HCT116 (cell line): ENCODE data around the gene SAMD7. TPM values are rescaled to one million over a fixed set of nuclear protein-coding genes. Genes with fewer than 3 reads are reported as not detected.

Experiments used
- ATAC-seq: fragments of 200-7000 bp; cut with Tn5 transposase; 2 replicates; pipeline ENCODE4 v1.9.1; 2020; ENCODE audit warnings: mild to moderate bottlenecking, moderate library complexity
- BruUV-seq: library from RNA; stranded (reverse); fragments of 400-500 nt; replicated peaks from 2 replicates; lab custom pipeline; 2021; lab: Mats Ljungman, UMichigan
- CTCF ChIA-PET: fragments of 300-600 bp; sonication (Branson Sonifier 250); formaldehyde crosslinking; loops from one replicate; lab custom pipeline; 2021; ENCODE audit warnings: antibody characterized with exemption; lab: Charles Lee
- POLR2A ChIA-PET: fragments of 300-600, 350-600 bp; sonication (Branson Sonifier 250); formaldehyde crosslinking; loops from one replicate; lab custom pipeline; 2021; ENCODE audit warnings: antibody characterized with exemption; lab: Charles Lee
- RAD21 ChIA-PET, 2 experiments: fragments of 300-600 bp; sonication (Branson Sonifier 250); formaldehyde crosslinking; loops; one replicate each; lab custom pipeline; 2023; ENCODE audit warnings: low total read pairs in 2 of 2; ENCODE audit not compliant: uncharacterized antibody in 2 of 2, unreplicated experiment in 2 of 2, low non-redundant PET in 1 of 2; lab: Charles Lee
- DNase-seq: peaks from one replicate; pipeline ENCODE4 v3.0.0-alpha.2; 2010; ENCODE audit warnings: low read depth, low spot score
- H2AFZ ChIP-seq: fragments of 200-600 bp; shearing (Covaris generic), sonication (generic); 2 replicates; pipeline ENCODE4 v1.6.1; 2017; ENCODE audit warnings: low read depth, mixed run types, mixed read lengths, antibody characterized with exemption, low read length; ENCODE audit not compliant: poor library complexity, severe bottlenecking
- H3K27ac ChIP-seq: 2 replicates; pipeline ENCODE4 v1.5.1; 2012; ENCODE audit warnings: low read depth, low read length
- H3K27me3 ChIP-seq: fragments of 200-600 bp; sonication (generic); 2 replicates; pipeline ENCODE4 v1.6.1; 2016; ENCODE audit warnings: mixed run types, low read length, mixed read lengths; ENCODE audit not compliant: insufficient read depth
- H3K36me3 ChIP-seq, 2 experiments: fragments of 200-500 bp in 1 of 2; fragments of 200-600 bp in 1 of 2; sonication (Bioruptor generic) in 1 of 2; sonication (generic) in 1 of 2; 2 replicates each; pipeline versions ENCODE4 v1.5.1 to v1.6.1; 2014 to 2016; ENCODE audit warnings: low read length in 2 of 2, inconsistent platforms in 1 of 2, mixed read lengths in 1 of 2, mixed run types in 1 of 2; ENCODE audit not compliant: insufficient read depth in 2 of 2, control insufficient read depth in 1 of 2
- H3K4me1 ChIP-seq, 2 experiments: fragments of 200-600 bp in 1 of 2; sonication (generic) in 1 of 2; 2 replicates each; pipeline versions ENCODE4 v1.5.1 to v1.6.1; 2012 to 2017; ENCODE audit warnings: low read length in 2 of 2, inconsistent platforms in 1 of 2, mild to moderate bottlenecking in 1 of 2, mixed read lengths in 1 of 2, mixed run types in 1 of 2, moderate library complexity in 1 of 2; ENCODE audit not compliant: insufficient read depth in 2 of 2, control insufficient read depth in 1 of 2
- H3K4me2 ChIP-seq: fragments of 200-600 bp; sonication (generic); 2 replicates; pipeline ENCODE4 v1.6.1; 2017; ENCODE audit warnings: mixed run types, low read length, mixed read lengths
- H3K4me3 ChIP-seq, 2 experiments: fragments of 200-600 bp in 1 of 2; sonication (generic) in 1 of 2; replicated peaks in 1 of 2; 2 replicates each; pipeline ENCODE4 v1.5.1; 2011 to 2016; ENCODE audit warnings: low read length in 2 of 2, control low read depth in 1 of 2, low read depth in 1 of 2, mild to moderate bottlenecking in 1 of 2, mixed read lengths in 1 of 2, mixed run types in 1 of 2
- H3K79me2 ChIP-seq: fragments of 200-600 bp; sonication (generic); 2 replicates; pipeline ENCODE4 v1.6.1; 2017; ENCODE audit warnings: mild to moderate bottlenecking, mixed run types, low read length, moderate library complexity, mixed read lengths; ENCODE audit not compliant: insufficient read depth
- H3K9ac ChIP-seq: fragments of 200-600 bp; sonication (generic); 2 replicates; pipeline ENCODE4 v1.6.1; 2016; ENCODE audit warnings: low read length, mixed read lengths
- H3K9me2 ChIP-seq: fragments of 200-600 bp; sonication (generic), shearing (Covaris generic); 2 replicates; pipeline ENCODE4 v1.6.1; 2017; ENCODE audit warnings: mixed run types, mild to moderate bottlenecking, moderate library complexity; ENCODE audit not compliant: insufficient read depth
- H3K9me3 ChIP-seq, 2 experiments: fragments of 200-500 bp in 1 of 2; fragments of 200-600 bp in 1 of 2; sonication (Bioruptor generic) in 1 of 2; sonication (generic) in 1 of 2; 2 replicates each; pipeline ENCODE4 v1.6.1; 2014 to 2017; ENCODE audit warnings: low read length in 2 of 2, mixed read lengths in 2 of 2, inconsistent platforms in 1 of 2, low read depth in 1 of 2, mild to moderate bottlenecking in 1 of 2, mixed run types in 1 of 2, moderate library complexity in 1 of 2; ENCODE audit not compliant: control insufficient read depth in 1 of 2, insufficient read depth in 1 of 2
- H4K20me1 ChIP-seq: fragments of 200-600 bp; sonication (generic), shearing (Covaris generic); 2 replicates; pipeline ENCODE4 v1.6.1; 2017; ENCODE audit warnings: mixed run types, mild to moderate bottlenecking, moderate library complexity; ENCODE audit not compliant: insufficient read depth
- ATF3 ChIP-seq: IDR thresholded peaks from 2 replicates; pipeline ENCODE4 v1.6.1; 2012
- CBX3 ChIP-seq: IDR thresholded peaks from 2 replicates; pipeline ENCODE4 v1.6.1; 2012; ENCODE audit warnings: low read depth
- CEBPB ChIP-seq: IDR thresholded peaks from 2 replicates; pipeline ENCODE4 v1.6.1; 2012; ENCODE audit warnings: low read depth
- ELF1 ChIP-seq: IDR thresholded peaks from 2 replicates; pipeline ENCODE4 v1.6.1; 2012; ENCODE audit warnings: low read depth, borderline replicate concordance
- EZH2 ChIP-seq: fragments of 200-600 bp; sonication (generic); IDR thresholded peaks from 2 replicates; pipeline ENCODE4 v1.6.1; 2017; ENCODE audit warnings: antibody characterized with exemption, mixed run types
- EZH2phosphoT487 ChIP-seq: fragments of 200-600 bp; IDR thresholded peaks from 2 replicates; pipeline ENCODE4 v1.6.1; 2018; ENCODE audit warnings: antibody characterized with exemption, borderline replicate concordance
- FOSL1 ChIP-seq: IDR thresholded peaks from 2 replicates; pipeline ENCODE4 v1.6.1; 2012; ENCODE audit warnings: low read depth
- POLR2AphosphoS5 ChIP-seq: IDR thresholded peaks from 2 replicates; pipeline ENCODE4 v1.6.1; 2011; ENCODE audit warnings: mild to moderate bottlenecking, low read depth, low read length, moderate library complexity
- RAD21 ChIP-seq: IDR thresholded peaks from 2 replicates; pipeline ENCODE4 v1.6.1; 2012; ENCODE audit warnings: low read depth, mild to moderate bottlenecking
- SIN3A ChIP-seq: IDR thresholded peaks from 2 replicates; pipeline ENCODE4 v1.6.1; 2012; ENCODE audit warnings: low read depth
- SRF ChIP-seq: IDR thresholded peaks from 2 replicates; pipeline ENCODE4 v1.6.1; 2012; ENCODE audit warnings: low read depth
- TCF7L2 ChIP-seq: IDR thresholded peaks from 2 replicates; pipeline ENCODE4 v1.7.0; 2011; ENCODE audit warnings: borderline replicate concordance, inconsistent platforms; ENCODE audit not compliant: insufficient read depth, insufficient read length; ENCODE audit errors: extremely low read depth
- YY1 ChIP-seq: IDR thresholded peaks from 2 replicates; pipeline ENCODE4 v1.6.1; 2011; ENCODE audit warnings: low read length, low read depth, moderate library complexity, mild to moderate bottlenecking; ENCODE audit not compliant: insufficient replicate concordance; ENCODE audit errors: extremely low read depth
- ZFX ChIP-seq: fragments of 450-650 bp; IDR thresholded peaks from 2 replicates; pipeline ENCODE4 v1.6.1; 2017
- ZNF274 ChIP-seq: fragments of 200-500 bp; sonication (Bioruptor generic); IDR thresholded peaks from 2 replicates; pipeline ENCODE4 v1.6.1; 2014; ENCODE audit warnings: mild to moderate bottlenecking, low read depth, low read length, inconsistent platforms
- intact Hi-C: fragments of 100-400 bp; cut with micrococcal nuclease; formaldehyde crosslinking; loops from 2 replicates; pipeline ENCODE4 v1.10.0; 2022
- total RNA-seq: library from RNA; stranded (reverse); gene quantifications from one replicate; pipeline ENCODE4 v1.2.1, GENCODE V29; 2021; ENCODE audit not compliant: unreplicated experiment
- TF ChIP-seq, protein P1 (sequence below): IDR thresholded peaks from 2 replicates; pipeline ENCODE4 v1.6.1; 2012; ENCODE audit warnings: low read depth
- TF ChIP-seq, protein P2 (sequence below): IDR thresholded peaks from 2 replicates; pipeline ENCODE4 v1.6.1; 2012

SAMD7 gene
- total RNA-seq, 1 experiment from 2014 or later, result not detected

DNA sequence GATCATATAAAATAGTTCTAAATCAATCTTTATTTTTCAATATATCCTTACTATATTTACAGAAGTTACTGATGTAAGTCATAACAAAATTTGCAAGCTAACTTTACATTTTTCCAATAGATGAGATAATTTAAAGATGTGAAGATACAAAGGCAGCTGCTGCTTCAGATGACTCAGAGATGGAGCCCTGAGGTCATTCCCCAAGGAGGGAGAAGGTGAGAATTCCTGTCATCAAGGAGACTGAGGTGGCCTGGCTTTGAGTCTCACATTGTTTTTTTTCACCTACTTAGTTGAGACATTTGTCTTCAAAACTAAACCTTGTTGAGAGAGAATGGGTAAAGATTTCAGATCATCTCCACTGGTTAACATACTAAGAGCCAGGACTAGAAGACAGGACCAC lies 3.9 kb upstream of the SAMD7 start (continued):
- TF ChIP-seq, protein P1, sequence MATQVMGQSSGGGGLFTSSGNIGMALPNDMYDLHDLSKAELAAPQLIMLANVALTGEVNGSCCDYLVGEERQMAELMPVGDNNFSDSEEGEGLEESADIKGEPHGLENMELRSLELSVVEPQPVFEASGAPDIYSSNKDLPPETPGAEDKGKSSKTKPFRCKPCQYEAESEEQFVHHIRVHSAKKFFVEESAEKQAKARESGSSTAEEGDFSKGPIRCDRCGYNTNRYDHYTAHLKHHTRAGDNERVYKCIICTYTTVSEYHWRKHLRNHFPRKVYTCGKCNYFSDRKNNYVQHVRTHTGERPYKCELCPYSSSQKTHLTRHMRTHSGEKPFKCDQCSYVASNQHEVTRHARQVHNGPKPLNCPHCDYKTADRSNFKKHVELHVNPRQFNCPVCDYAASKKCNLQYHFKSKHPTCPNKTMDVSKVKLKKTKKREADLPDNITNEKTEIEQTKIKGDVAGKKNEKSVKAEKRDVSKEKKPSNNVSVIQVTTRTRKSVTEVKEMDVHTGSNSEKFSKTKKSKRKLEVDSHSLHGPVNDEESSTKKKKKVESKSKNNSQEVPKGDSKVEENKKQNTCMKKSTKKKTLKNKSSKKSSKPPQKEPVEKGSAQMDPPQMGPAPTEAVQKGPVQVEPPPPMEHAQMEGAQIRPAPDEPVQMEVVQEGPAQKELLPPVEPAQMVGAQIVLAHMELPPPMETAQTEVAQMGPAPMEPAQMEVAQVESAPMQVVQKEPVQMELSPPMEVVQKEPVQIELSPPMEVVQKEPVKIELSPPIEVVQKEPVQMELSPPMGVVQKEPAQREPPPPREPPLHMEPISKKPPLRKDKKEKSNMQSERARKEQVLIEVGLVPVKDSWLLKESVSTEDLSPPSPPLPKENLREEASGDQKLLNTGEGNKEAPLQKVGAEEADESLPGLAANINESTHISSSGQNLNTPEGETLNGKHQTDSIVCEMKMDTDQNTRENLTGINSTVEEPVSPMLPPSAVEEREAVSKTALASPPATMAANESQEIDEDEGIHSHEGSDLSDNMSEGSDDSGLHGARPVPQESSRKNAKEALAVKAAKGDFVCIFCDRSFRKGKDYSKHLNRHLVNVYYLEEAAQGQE, result no peak
- TF ChIP-seq, protein P2, sequence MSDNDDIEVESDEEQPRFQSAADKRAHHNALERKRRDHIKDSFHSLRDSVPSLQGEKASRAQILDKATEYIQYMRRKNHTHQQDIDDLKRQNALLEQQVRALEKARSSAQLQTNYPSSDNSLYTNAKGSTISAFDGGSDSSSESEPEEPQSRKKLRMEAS, result no peak
- TF ChIP-seq CBX3 (no peak), EZH2 (no peak), EZH2phosphoT487 (no peak), TCF7L2 (no peak), SIN3A (no peak)

DNA sequence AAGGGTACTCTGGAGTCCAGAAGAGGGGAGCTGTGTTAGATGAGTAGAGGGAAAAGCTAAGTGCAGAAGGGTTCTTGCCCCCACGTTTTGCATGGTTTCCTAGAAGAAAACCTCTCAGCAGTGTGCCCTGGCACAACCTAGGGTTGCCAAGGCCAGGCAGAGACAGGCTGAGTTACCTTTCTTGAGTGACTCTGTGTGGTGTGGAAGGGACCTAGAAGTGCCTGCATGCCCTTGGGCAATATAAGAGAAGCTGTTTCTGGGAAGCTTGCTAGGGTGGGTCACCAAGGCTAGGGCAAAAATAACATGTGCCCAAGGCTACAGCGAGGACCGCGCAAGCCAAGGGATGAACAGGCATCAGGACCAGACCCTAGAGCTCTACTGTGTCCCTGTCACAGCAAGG lies 3.4 kb upstream of the SAMD7 start:
- Histone ChIP-seq H3K9me2 (no peaks in the 10 kb centered on the region), H3K79me2 (no peaks in the 10 kb centered on the region), H3K4me2 (no peak overlapping the region), H3K9me3 (0 out of 4 replicates have a peak, but pooled peaks cover 0 to 3% of the 10 kb centered on the region in 2 experiments), H3K27ac (no peak overlapping the region), H2AFZ (no peak overlapping the region), H3K4me1 (no peaks in the 10 kb centered on the region), H4K20me1 (no peaks in the 10 kb centered on the region), H3K36me3 (no peaks in the 10 kb centered on the region), H3K4me3 (no peak overlapping the region), H3K27me3 (no peaks in the 10 kb centered on the region), H3K9ac (no peak overlapping the region)
- ChIA-PET POLR2A (no interaction called here), CTCF (no interaction called here), RAD21 (no interaction called here)
- DNase-seq (no peak), ATAC-seq (no peak)
- BruUV-seq, result no TSS peak
- intact Hi-C loops, result no loop called here
- TF ChIP-seq ELF1, result no peak
- TF ChIP-seq CBX3, result no peak
- no peak for TF ChIP-seq SRF
- TF ChIP-seq ZFX, result no peak
- TF ChIP-seq FOSL1, result no peak
- TF ChIP-seq, protein P1, result no peak
- TF ChIP-seq CEBPB, result no peak
- TF ChIP-seq RAD21, result no peak
- no peak for TF ChIP-seq YY1
- no peak for TF ChIP-seq SIN3A
- no peak for TF ChIP-seq TCF7L2
- no peak for TF ChIP-seq ATF3
- no peak for TF ChIP-seq POLR2AphosphoS5
- TF ChIP-seq ZNF274, result no peak
